ENCODE data around the gene DOCK11.

DOCK11 gene

DNA sequence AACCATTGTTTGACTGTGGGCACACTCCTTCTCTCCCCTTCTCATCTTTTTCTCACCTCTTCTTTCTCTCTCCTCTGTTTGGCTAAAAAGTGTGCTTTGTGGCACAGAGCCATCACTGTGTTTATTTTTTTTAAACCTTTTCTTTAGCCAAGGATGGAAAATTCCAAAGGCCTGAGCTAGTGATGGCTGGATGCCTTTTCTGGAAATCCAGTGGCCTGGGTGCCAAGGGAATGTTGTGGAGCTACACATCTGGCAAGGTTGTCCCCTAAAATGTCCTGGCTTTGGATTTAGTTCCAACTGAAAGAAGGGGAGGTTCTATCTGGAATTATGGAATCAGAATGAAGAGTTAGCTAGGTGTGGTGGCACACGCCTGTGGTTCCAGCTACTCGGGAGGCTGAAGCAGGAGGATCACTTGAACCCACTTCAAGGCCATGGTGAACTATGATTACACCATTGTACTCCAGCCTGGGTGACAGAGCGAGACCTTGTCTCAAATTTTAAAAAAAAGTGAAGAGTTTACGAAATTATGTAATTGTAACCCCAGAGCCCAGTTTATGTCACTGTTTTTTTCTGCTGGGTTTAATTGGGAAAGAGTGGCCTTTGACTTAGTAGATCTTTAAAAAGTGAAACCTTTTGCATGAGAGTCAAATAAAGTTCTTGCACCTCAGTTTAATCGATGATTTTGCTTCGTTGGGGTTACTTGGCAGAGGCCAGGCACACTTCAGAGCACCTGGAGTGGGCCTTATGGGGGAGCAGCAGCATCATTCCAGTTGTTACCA lies 17.7 kb downstream of the DOCK11 start:
- H3K9me3 Mint-ChIP-seq: no peaks in the 10 kb centered on the region

DNA sequence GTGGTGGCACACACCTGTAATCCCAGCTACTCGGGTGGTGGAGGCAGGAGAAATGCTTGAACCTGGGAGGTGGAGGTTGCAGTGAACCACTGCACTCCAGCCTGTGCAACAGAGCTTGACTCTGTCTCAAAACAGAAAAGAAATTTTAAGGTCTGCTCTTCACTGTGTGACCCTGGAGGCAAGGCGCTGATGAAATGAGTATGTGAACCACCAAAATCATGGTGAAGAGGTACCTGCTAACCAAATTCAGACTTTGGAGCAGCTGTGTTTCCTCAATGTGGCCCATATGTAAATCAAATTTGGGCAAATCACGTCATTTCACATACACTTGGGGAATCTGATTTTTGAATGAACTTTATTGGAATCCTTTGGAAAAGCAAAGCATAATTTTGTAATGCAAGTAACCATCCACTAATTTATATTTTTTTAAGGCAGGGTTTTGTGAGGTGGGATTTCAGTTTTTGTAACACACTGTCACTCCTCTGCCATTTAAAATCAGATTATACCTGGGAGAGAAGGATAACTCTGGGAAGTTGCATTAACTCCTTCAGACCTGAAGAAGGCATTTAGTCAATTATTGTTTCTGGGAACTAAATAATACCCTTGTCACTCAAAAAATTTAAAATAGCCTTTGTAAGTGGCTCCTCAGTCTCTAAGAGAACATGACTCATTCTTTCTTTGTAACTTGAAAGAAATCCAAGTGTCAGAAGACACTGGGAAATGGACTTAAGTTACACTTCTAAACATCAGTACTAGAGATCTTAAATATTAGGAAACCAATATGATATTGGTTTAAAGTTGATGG lies 24.0 kb downstream of the DOCK11 start:
- H3K4me3 Mint-ChIP-seq: no peak overlapping the region
- ATAC-seq (no peak), DNase-seq (no peak)
- H3K27ac Mint-ChIP-seq: peak overlapping the region in 1 of 2 donors; percentile 85
- H3K4me1 Mint-ChIP-seq: peaks cover 65% of the 10 kb centered on the region
- no peaks in the 10 kb centered on the region for H3K9me3 Mint-ChIP-seq
- H3K27me3 Mint-ChIP-seq: no peaks in the 10 kb centered on the region

More for the DNA sequence above, 17.7 kb downstream of the DOCK11 start:
- Mint-ChIP-seq H3K27me3 (no peaks in the 10 kb centered on the region), H3K4me1 (peaks cover 51% of the 10 kb centered on the region), H3K27ac (no peak overlapping the region), H3K4me3 (no peak overlapping the region)
- DNase-seq (no peak), ATAC-seq (no peak)

DNA sequence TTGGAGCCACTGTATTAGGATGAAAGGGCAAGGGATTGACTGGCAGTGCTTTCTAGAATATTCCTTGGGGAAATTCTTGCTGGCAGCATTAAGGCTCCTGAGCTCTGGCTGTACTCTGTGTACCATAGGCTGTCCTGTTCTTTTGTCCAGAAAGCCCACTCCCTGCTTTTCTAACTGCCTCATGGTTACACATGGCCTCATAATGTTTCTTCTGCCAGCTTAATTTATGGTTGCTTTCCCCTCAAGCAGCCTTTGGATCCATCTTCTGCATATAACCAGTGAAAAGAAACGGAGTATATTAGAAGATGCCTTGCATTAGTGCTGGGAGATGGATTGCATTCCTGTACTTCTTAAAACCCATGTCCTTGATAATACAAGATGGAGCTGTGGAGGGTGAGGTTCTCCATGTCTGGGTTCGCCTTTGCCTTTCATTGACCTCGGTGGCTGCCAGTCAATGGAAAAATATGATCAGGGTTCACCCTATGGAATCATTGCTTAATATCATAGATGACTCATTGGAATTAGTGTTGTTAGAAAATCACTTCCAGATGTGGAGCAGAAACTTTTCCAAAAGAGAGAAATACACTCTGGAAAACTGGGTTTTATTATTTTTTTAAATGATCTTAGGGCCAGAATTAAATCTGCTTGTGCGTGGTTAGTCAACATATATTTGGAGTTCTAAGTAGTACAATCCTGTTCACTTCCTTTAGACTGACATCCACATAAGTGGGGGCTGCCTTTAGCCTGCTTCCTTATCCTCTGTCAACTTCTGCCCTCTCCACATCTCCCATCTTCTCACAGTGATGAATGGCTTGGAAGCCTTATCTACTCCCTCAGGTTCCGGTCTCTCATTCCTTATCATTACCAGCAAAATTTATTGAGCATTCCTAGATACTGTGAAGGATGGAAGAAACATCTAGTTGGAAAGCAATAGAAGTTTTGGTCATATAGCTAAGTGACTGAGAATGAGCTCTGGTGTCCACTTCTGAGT lies 24.9 kb downstream of the DOCK11 start:
- H3K27me3 Mint-ChIP-seq: no peaks in the 10 kb centered on the region
- H3K4me3 Mint-ChIP-seq: peak overlapping the region in 1 of 2 donors; percentile 6
- no peak overlapping the region for H3K27ac Mint-ChIP-seq
- DNase-seq (no peak), ATAC-seq (no peak)
- no peaks in the 10 kb centered on the region for H3K9me3 Mint-ChIP-seq
- peaks cover 69% of the 10 kb centered on the region for H3K4me1 Mint-ChIP-seq

DNA sequence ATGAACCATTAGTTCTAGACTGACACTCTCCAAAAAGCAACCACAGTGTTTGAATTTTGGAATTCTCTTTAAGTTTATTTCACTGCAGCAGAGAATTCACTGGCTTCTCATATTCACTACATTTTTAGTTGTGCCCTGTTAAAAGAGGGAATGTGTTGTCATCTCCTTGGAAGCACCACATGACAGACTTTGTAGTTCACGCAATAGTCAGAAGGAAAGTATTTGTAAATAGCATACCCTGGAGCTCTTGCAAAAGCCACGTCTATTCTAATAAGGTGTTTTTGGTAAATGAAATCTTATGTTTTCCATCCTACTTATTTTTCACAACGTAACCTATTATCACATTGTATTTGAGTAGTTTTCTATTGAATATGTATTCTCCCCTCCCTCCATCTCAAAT lies 25.8 kb downstream of the DOCK11 start:
- no peak overlapping the region for H3K4me3 Mint-ChIP-seq
- ATAC-seq (no peak), DNase-seq (no peak)
- no peaks in the 10 kb centered on the region for H3K9me3 Mint-ChIP-seq
- H3K4me1 Mint-ChIP-seq: peaks cover 79% of the 10 kb centered on the region
- no peak overlapping the region for H3K27ac Mint-ChIP-seq
- no peaks in the 10 kb centered on the region for H3K27me3 Mint-ChIP-seq

GRCh38 chrX:118522230-118522926 lies 26.8 kb downstream of the DOCK11 start:
- DNase-seq (no peak), ATAC-seq (no peak)
- H3K4me1 Mint-ChIP-seq: peaks cover 88% of the 10 kb centered on the region
- no peaks in the 10 kb centered on the region for H3K27me3 Mint-ChIP-seq
- no peaks in the 10 kb centered on the region for H3K9me3 Mint-ChIP-seq
- H3K27ac Mint-ChIP-seq: no peak overlapping the region
- no peak overlapping the region for H3K4me3 Mint-ChIP-seq

DNA sequence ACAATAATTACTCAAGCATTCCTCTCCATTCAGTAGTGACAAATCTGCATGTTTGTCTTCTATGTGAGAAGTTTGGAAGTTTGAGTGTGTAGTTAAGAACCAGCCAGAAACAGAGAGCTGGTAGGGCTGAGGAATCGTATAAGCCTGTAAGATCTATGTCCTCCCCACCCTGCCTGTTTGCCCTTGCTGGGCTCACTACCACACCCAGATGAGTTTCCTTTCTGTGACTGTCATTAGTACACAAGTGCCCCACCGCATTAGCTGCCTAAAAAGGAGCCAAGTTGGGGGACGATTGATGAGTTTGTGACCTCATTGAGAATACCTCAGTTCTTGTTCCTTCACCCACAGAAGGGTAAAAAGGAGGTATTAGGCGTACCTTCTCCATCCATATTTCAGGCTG lies 28.3 kb downstream of the DOCK11 start:
- H3K4me3 Mint-ChIP-seq: peak overlapping the region; percentile 57 to 68
- H3K9me3 Mint-ChIP-seq: no peaks in the 10 kb centered on the region
- peak; percentile 20 to 50 for DNase-seq
- peaks cover 79% of the 10 kb centered on the region for H3K4me1 Mint-ChIP-seq
- ATAC-seq: peak; percentile 84
- peak overlapping the region; percentile 67 to 80 for H3K27ac Mint-ChIP-seq
- H3K27me3 Mint-ChIP-seq: no peaks in the 10 kb centered on the region

GRCh38 chrX:118524344-118524743 lies 28.7 kb downstream of the DOCK11 start:
- peak overlapping the region; percentile 57 to 68 for H3K4me3 Mint-ChIP-seq
- H3K9me3 Mint-ChIP-seq: no peaks in the 10 kb centered on the region
- no peaks in the 10 kb centered on the region for H3K27me3 Mint-ChIP-seq
- ATAC-seq: no peak
- H3K27ac Mint-ChIP-seq: peak overlapping the region in 1 of 2 donors; percentile 67
- DNase-seq: no peak
- H3K4me1 Mint-ChIP-seq: peaks cover 79% of the 10 kb centered on the region

DNA sequence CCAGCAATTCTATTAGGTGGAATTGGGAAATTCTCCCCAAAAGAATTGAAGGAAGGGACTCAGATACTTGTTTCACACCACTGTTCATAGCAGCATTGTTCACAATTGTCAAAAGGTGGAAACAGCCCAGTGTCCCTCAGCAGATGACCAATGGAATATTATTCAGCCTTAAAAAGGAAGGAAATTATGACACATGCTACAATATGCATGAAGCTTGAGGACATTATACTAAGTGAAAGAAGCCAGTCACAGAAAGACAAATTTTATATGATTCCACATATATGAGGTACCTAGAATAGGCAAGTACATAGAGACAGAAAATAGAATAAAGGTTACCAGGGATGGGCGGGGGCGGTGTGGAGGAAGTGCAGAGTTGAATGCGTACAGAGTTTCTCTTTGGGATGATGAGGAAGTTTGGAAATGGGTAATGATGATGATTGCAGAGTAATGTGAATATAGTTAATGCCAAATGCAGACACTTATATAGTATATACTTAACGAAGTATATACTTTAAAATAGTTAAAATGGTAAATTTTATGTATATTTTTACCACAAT lies 29.6 kb downstream of the DOCK11 start:
- ATAC-seq (no peak), DNase-seq (no peak)
- Mint-ChIP-seq H3K9me3 (no peaks in the 10 kb centered on the region), H3K27me3 (no peaks in the 10 kb centered on the region), H3K4me3 (no peak overlapping the region), H3K27ac (no peak overlapping the region), H3K4me1 (peaks cover 79% of the 10 kb centered on the region)

- H3K9me3 Mint-ChIP-seq: no peaks in the 10 kb centered on the region
- H3K27ac Mint-ChIP-seq: peak overlapping the region in 1 of 2 donors; percentile 67
- DNase-seq (no peak), ATAC-seq (peak; percentile 34)
- peaks cover 79% of the 10 kb centered on the region for H3K4me1 Mint-ChIP-seq
- peak overlapping the region; percentile 48 to 58 for H3K4me3 Mint-ChIP-seq
- no peaks in the 10 kb centered on the region for H3K27me3 Mint-ChIP-seq
Observed at GRCh38 chrX:118526149-118526548, 30.5 kb downstream of the DOCK11 start.

GRCh38 chrX:118528071-118528737 lies 32.6 kb downstream of the DOCK11 start:
- peak overlapping the region; percentile 76 to 98 for H3K4me3 Mint-ChIP-seq
- peak overlapping the region; percentile 93 to 99 for H3K27ac Mint-ChIP-seq
- ATAC-seq (peak; percentile 84), DNase-seq (peak; percentile 34 to 46)
- peaks cover 0 to 6% of the 10 kb centered on the region in 2 donors for H3K9me3 Mint-ChIP-seq
- H3K27me3 Mint-ChIP-seq: no peaks in the 10 kb centered on the region
- H3K4me1 Mint-ChIP-seq: peaks cover 74% of the 10 kb centered on the region

DNA sequence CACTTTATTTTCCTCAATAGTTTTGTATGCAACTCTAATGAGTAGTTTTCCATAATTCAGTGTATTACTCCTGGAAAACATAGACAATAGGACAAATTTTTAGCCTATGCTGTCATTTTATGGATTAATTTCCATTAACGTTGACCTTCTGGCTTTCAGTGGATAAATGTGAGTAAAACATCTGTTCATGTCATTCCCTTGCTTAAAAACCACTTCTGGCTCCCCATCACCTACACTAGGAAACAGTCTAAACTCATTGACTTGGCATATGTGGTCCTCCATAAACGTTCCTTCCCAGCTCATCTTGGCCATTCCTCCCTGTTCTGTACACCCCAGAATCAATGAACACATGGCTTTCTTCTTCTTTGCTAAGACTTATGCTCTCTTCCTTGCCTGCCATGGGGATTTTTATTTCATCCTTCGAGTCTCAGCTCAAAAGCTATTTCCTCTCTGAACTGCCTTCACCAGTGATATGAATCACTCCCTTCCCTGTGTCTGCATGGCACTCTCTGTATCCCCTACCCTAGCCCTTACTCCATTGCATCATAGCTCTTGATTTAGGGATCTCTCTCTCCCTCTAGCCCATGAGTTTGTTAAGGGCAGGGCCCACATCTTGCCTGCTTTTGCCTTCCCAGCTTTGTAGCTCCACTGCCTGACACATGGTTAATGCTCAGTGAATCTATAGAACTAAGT lies 34.8 kb downstream of the DOCK11 start:
- Mint-ChIP-seq H3K4me3 (peak overlapping the region; percentile 49 to 75), H3K4me1 (peaks cover 65% of the 10 kb centered on the region), H3K9me3 (peaks cover 0 to 6% of the 10 kb centered on the region in 2 donors), H3K27me3 (no peaks in the 10 kb centered on the region), H3K27ac (peak overlapping the region; percentile 94 to 95)
- peak; percentile 39 for ATAC-seq
- DNase-seq: no peak

- Mint-ChIP-seq H3K4me1 (peaks cover 60% of the 10 kb centered on the region), H3K4me3 (peak overlapping the region; percentile 12 to 18), H3K9me3 (peaks cover 0 to 6% of the 10 kb centered on the region in 2 donors), H3K27ac (peak overlapping the region; percentile 13 to 46), H3K27me3 (no peaks in the 10 kb centered on the region)
- ATAC-seq (no peak), DNase-seq (no peak)
Observed at GRCh38 chrX:118534716-118535493, 39.3 kb downstream of the DOCK11 start.

- H3K4me1 Mint-ChIP-seq: peaks cover 51% of the 10 kb centered on the region
- peak; percentile 96 for ATAC-seq
- DNase-seq: peak in 1 of 2 donors; percentile 5
- H3K27me3 Mint-ChIP-seq: no peaks in the 10 kb centered on the region
- peaks cover 0 to 6% of the 10 kb centered on the region in 2 donors for H3K9me3 Mint-ChIP-seq
- H3K27ac Mint-ChIP-seq: peak overlapping the region; percentile 94 to 98
- H3K4me3 Mint-ChIP-seq: peak overlapping the region; percentile 73 to 76
Observed at GRCh38 chrX:118536204-118536603, 40.6 kb downstream of the DOCK11 start.

Measured in stimulated activated naive CD8-positive, alpha-beta T cell treated with anti-CD3 and anti-CD28 coated beads, Interleukin-15, amount 100 ng/mL, for 72 hours (primary cell).